Vagina (tissue), 2 donors: ENCODE results near the gene PARP6.

Source experiments
- POLR2A ChIP-seq, 2 donors: fragments of 450-650 bp; IDR thresholded peaks; one replicate each; pipeline ENCODE4 v1.6.1; 2017; ENCODE audit warnings: antibody characterized with exemption in 2 of 2, mild to moderate bottlenecking in 2 of 2, moderate library complexity in 2 of 2
- POLR2AphosphoS5 ChIP-seq, 2 donors: sonication (generic); formaldehyde crosslinking; IDR thresholded peaks; one replicate each; pipeline ENCODE4 v1.9.0; 2017; ENCODE audit warnings: antibody characterized with exemption in 2 of 2, mild to moderate bottlenecking in 2 of 2, low read depth in 1 of 2; ENCODE audit not compliant: insufficient read depth in 1 of 2
- TF ChIP-seq, protein P1 (sequence below), 3 experiments: fragments of 450-650 bp in 2 of 3; fragments of 200-600 bp in 1 of 3; sonication (generic) in 1 of 3; IDR thresholded peaks; one replicate each; pipeline ENCODE4 v1.5.1; 2017 to 2019; ENCODE audit warnings: antibody characterized with exemption in 3 of 3, mild to moderate bottlenecking in 2 of 3, moderate library complexity in 2 of 3

DNA sequence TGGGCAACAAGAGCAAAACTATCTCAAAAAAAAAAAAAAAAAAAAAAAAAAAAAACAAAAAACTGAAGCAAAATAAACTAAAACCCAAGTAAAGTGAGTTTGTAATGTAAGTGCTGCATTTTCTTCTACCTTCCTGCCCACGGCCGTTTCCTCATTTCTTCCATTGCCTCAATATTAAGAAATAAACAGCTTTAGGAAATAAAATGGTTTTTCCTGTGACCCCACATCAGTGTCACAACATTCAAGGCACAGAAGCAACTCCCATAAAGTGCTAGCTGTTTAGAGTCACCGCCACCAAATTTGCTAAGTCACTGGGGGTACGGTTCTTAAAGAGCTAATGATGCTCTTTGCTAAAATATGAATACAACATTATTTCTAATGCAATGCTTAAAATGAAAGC is 44.6 kb downstream of the PARP6 start:
- TF ChIP-seq, protein P1, sequence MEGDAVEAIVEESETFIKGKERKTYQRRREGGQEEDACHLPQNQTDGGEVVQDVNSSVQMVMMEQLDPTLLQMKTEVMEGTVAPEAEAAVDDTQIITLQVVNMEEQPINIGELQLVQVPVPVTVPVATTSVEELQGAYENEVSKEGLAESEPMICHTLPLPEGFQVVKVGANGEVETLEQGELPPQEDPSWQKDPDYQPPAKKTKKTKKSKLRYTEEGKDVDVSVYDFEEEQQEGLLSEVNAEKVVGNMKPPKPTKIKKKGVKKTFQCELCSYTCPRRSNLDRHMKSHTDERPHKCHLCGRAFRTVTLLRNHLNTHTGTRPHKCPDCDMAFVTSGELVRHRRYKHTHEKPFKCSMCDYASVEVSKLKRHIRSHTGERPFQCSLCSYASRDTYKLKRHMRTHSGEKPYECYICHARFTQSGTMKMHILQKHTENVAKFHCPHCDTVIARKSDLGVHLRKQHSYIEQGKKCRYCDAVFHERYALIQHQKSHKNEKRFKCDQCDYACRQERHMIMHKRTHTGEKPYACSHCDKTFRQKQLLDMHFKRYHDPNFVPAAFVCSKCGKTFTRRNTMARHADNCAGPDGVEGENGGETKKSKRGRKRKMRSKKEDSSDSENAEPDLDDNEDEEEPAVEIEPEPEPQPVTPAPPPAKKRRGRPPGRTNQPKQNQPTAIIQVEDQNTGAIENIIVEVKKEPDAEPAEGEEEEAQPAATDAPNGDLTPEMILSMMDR (IDR thresholded peaks at IDR 0.05): no peak
- TF ChIP-seq POLR2A (IDR thresholded peaks at IDR 0.05) (no peak), POLR2AphosphoS5 (IDR thresholded peaks at IDR 0.05; ENCODE audit: insufficient read depth in 1 of 2, low read depth in 1 of 2) (no peak)
